ENCODE results near the gene NEGR1. TPM values are rescaled to one million over a fixed set of nuclear protein-coding genes. Genes with fewer than 3 reads are reported as not detected.

The NEGR1 gene
- total and polyA plus RNA-seq, 9 donors: 4.7 to 15.1 (median 9.1) TPM

DNA sequence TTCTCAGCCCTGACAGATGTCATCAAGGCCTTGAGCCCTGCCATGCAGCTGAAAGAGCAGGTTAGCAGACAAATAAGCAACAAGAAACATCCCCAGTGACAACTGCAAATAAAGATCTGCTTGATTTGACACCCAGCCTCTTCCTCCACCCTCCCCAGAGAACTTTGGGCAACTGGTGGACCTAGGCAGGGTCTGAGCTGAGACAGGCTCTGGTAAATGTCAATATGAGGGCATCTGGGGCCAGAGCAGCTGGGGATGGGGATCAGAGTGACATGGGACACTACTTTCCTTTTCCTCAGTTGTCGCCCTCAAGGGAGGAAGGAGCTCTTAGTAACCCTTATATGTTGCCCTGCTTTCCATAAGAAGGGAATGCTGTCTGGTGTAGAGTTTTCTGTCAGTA lies 544.1 kb downstream of the NEGR1 start:
- 89 to 100% (median 92%) methylated on average over 1 of the region's 1 CpG for WGBS, 3 donors
- intact Hi-C loops (cut with DNase I): no loop called here
- Histone ChIP-seq H3K4me3 (no peak overlapping the region), H3K36me3 (no peaks in the 10 kb centered on the region), H3K27me3 (no peaks in the 10 kb centered on the region), H3K4me1 (ENCODE audit: insufficient read depth) (no peaks in the 10 kb centered on the region), H3K27ac (no peak overlapping the region), H3K9me3 (no peaks in the 10 kb centered on the region)
- no peak for TF ChIP-seq POLR2A (IDR thresholded peaks at IDR 0.05)
- TF ChIP-seq, protein P1, sequence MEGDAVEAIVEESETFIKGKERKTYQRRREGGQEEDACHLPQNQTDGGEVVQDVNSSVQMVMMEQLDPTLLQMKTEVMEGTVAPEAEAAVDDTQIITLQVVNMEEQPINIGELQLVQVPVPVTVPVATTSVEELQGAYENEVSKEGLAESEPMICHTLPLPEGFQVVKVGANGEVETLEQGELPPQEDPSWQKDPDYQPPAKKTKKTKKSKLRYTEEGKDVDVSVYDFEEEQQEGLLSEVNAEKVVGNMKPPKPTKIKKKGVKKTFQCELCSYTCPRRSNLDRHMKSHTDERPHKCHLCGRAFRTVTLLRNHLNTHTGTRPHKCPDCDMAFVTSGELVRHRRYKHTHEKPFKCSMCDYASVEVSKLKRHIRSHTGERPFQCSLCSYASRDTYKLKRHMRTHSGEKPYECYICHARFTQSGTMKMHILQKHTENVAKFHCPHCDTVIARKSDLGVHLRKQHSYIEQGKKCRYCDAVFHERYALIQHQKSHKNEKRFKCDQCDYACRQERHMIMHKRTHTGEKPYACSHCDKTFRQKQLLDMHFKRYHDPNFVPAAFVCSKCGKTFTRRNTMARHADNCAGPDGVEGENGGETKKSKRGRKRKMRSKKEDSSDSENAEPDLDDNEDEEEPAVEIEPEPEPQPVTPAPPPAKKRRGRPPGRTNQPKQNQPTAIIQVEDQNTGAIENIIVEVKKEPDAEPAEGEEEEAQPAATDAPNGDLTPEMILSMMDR (IDR thresholded peaks at IDR 0.05): no peak
- no peak for TF ChIP-seq EP300 (IDR thresholded peaks at IDR 0.05)
- no peak for DNase-seq

DNA sequence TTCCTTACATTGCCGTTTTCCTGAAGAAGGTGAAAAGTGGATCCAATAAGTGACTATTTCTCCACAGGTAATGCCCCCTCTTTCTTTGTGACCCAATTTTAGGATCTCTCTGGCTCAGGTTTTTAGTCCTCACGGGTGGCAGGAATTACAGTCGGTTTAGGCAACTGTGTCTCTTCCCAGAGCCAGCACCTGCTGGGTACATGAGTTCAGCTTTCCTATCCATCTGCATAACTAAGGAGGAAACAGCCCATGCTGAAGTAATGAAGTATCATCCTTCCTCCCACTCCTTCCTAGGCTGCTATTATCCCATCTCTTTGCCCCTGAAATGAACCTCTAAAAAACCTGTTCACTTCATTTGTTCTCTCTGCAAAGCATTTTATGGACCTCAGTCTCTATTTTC lies 544.6 kb downstream of the NEGR1 start:
- 64 to 75% (median 73%) methylated on average over 3 of the region's 3 CpGs for WGBS, 3 donors
- Histone ChIP-seq H3K36me3 (no peaks in the 10 kb centered on the region), H3K4me3 (no peak overlapping the region), H3K27ac (no peak overlapping the region), H3K27me3 (no peaks in the 10 kb centered on the region), H3K9me3 (no peaks in the 10 kb centered on the region), H3K4me1 (ENCODE audit: insufficient read depth) (no peaks in the 10 kb centered on the region)
- no peak for TF ChIP-seq POLR2A (IDR thresholded peaks at IDR 0.05)
- TF ChIP-seq, protein P1 (IDR thresholded peaks at IDR 0.05): no peak
- TF ChIP-seq EP300 (IDR thresholded peaks at IDR 0.05): no peak
- no peak for DNase-seq
- intact Hi-C loops (cut with DNase I): no loop called here

DNA sequence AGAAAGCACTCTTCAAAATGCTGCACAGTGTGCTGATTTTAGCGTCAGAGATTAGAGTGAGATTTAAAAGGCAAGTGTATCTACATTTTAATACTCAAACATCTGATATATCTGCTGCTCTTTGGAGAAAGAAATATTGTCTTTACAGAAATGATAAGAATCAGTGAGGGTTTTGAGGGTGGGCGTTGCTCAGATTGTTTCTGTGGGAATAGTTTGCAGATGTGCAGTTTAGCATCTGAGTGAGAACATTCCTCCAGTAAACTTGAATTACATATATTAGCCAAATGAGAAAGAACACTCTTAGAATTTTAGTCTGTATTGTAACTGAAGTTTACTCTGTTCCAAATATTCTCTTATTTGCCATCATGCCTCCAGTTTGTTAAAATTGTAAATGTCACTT lies 549.2 kb downstream of the NEGR1 start:
- TF ChIP-seq, protein P1 (IDR thresholded peaks at IDR 0.05): no peak
- TF ChIP-seq EP300 (IDR thresholded peaks at IDR 0.05) (no peak), POLR2A (IDR thresholded peaks at IDR 0.05) (no peak)
- H3K4me1 ChIP-seq (ENCODE audit: insufficient read depth): no peaks in the 10 kb centered on the region
- intact Hi-C loops (cut with DNase I): no loop called here
- H3K36me3 ChIP-seq: no peaks in the 10 kb centered on the region
- H3K4me3 ChIP-seq: no peak overlapping the region
- no peaks in the 10 kb centered on the region for H3K9me3 ChIP-seq
- no peak overlapping the region for H3K27ac ChIP-seq
- WGBS, 3 donors: 37 to 48% (median 38%) methylated on average over 2 of the region's 2 CpGs
- no peaks in the 10 kb centered on the region for H3K27me3 ChIP-seq
- no peak for DNase-seq

DNA sequence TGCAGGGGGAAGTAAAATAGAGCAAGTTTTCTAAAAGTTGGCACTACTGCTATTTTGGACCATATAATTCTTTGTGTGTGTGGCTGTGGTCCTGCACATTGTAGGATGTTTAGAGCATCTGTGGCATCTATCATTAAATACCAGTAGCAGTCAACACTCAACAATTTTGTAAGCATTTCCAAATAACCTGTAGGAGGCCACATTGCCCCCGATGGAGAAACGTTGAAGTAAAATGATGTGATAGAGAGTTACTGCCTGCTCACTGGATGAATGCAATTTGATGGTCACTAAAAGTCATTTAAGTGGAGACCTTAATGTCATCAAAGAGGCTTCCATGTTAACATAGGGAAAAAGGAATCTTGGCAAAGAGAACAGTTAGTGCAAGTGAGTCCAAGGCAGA lies 560.8 kb downstream of the NEGR1 start:
- Histone ChIP-seq H3K4me3 (no peak overlapping the region), H3K27me3 (no peaks in the 10 kb centered on the region), H3K27ac (no peak overlapping the region), H3K4me1 (ENCODE audit: insufficient read depth) (no peaks in the 10 kb centered on the region), H3K36me3 (no peaks in the 10 kb centered on the region), H3K9me3 (no peaks in the 10 kb centered on the region)
- no peak for DNase-seq
- intact Hi-C loops (cut with DNase I): no loop called here
- 60 to 77% (median 64%) methylated on average over 2 of the region's 2 CpGs for WGBS, 3 donors
- TF ChIP-seq POLR2A (IDR thresholded peaks at IDR 0.05) (no peak), EP300 (IDR thresholded peaks at IDR 0.05) (no peak)
- TF ChIP-seq, protein P1 (IDR thresholded peaks at IDR 0.05): no peak

DNA sequence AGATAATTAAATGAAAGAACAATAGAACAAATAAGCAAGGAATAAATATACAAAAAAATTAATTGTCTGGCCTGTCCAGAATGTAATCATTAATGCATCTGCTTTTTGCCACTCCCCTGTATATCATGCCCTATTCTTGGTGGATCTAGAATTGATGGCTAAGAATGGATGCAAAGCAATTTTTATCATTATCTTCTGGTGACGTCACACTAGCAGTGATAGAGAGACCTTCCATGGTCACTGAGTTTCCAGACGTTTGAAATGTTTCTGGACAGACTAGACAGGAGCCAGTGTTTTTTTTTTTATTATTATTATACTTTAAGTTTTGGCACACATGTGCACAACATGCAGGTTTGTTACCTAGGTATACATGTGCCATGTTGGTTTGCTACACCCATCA lies 563.0 kb downstream of the NEGR1 start:
- no peaks in the 10 kb centered on the region for H3K9me3 ChIP-seq
- 44 to 50% (median 44%) methylated on average over 2 of the region's 2 CpGs for WGBS, 3 donors
- no peaks in the 10 kb centered on the region for H3K27me3 ChIP-seq
- no peak overlapping the region for H3K4me3 ChIP-seq
- H3K27ac ChIP-seq: no peak overlapping the region
- TF ChIP-seq POLR2A (IDR thresholded peaks at IDR 0.05) (no peak), EP300 (IDR thresholded peaks at IDR 0.05) (no peak)
- TF ChIP-seq, protein P1 (IDR thresholded peaks at IDR 0.05): no peak
- H3K4me1 ChIP-seq (ENCODE audit: insufficient read depth): no peaks in the 10 kb centered on the region
- no peak for DNase-seq
- H3K36me3 ChIP-seq: no peaks in the 10 kb centered on the region
- intact Hi-C loops (cut with DNase I): no loop called here

All from ovary (tissue), 9 donors.